Caco-2 (cell line): Measurements from ENCODE around the gene JAK1. TPM values are rescaled to one million over a fixed set of nuclear protein-coding genes. Genes with fewer than 3 reads are reported as not detected.

Source experiments
- BruUV-seq: library from RNA; stranded (reverse); fragments of 400-500 nt; replicated peaks from 2 replicates; lab custom pipeline; 2021; lab: Mats Ljungman, UMichigan
- CTCF ChIA-PET: fragments of 300-600 bp; sonication (Branson Sonifier 250); formaldehyde crosslinking; loops from one replicate; lab custom pipeline; 2022; ENCODE audit warnings: antibody characterized with exemption; lab: Charles Lee
- POLR2A ChIA-PET: fragments of 300-600 bp; sonication (Branson Sonifier 250); formaldehyde crosslinking; loops from one replicate; lab custom pipeline; 2022; ENCODE audit warnings: antibody characterized with exemption; lab: Charles Lee
- DNase-seq, 2 experiments: peaks; one replicate each; pipeline versions ENCODE4 v3.0.0 to v3.0.0-alpha.2; 2020 to 2022
- H3K27me3 ChIP-seq: replicated peaks from 2 replicates; pipeline ENCODE4 v1.6.0; 2011; ENCODE audit warnings: low read length; ENCODE audit not compliant: control insufficient read depth, insufficient read depth
- H3K36me3 ChIP-seq: 2 replicates; pipeline ENCODE4 v1.5.1; 2011; ENCODE audit warnings: low read length; ENCODE audit not compliant: control insufficient read depth, insufficient read depth
- H3K4me1 ChIP-seq: fragments of 250-450 bp; sonication (Bioruptor Pico); 2 replicates; pipeline ENCODE4 v1.5.1; 2020; ENCODE audit warnings: mild to moderate bottlenecking
- H3K4me3 ChIP-seq: 2 replicates; pipeline ENCODE4 v1.5.1; 2011; ENCODE audit warnings: low read depth, mild to moderate bottlenecking, control low read depth, low read length
- H3K9me3 ChIP-seq: fragments of 250-450 bp; sonication (Bioruptor Pico); 2 replicates; pipeline ENCODE4 v1.5.1; 2020; ENCODE audit warnings: mild to moderate bottlenecking, moderate library complexity
- H3K27ac Mint-ChIP-seq: one replicate; pipeline ENCODE4 v1.8.0; 2022; ENCODE audit warnings: mixed read lengths; ENCODE audit not compliant: unreplicated experiment
- H3K27me3 Mint-ChIP-seq: one replicate; pipeline ENCODE4 v1.8.0; 2022; ENCODE audit warnings: mixed read lengths; ENCODE audit not compliant: insufficient read depth, unreplicated experiment
- H3K36me3 Mint-ChIP-seq: one replicate; pipeline ENCODE4 v1.8.0; 2022; ENCODE audit warnings: mild to moderate bottlenecking, mixed read lengths; ENCODE audit not compliant: insufficient read depth, unreplicated experiment
- H3K4me1 Mint-ChIP-seq: one replicate; pipeline ENCODE4 v1.8.0; 2022; ENCODE audit warnings: low read depth, mixed read lengths; ENCODE audit not compliant: unreplicated experiment
- H3K4me3 Mint-ChIP-seq: one replicate; pipeline ENCODE4 v1.8.0; 2022; ENCODE audit warnings: mild to moderate bottlenecking, moderate library complexity, mixed read lengths; ENCODE audit not compliant: unreplicated experiment
- H3K9me3 Mint-ChIP-seq: one replicate; pipeline ENCODE4 v1.8.0; 2022; ENCODE audit warnings: mixed read lengths; ENCODE audit not compliant: unreplicated experiment
- CTCF ChIP-seq, 2 experiments: fragments of 200-600 bp in 1 of 2; IDR thresholded peaks; 1 replicate in 1 of 2; 2 replicates in 1 of 2; pipeline versions ENCODE4 v1.5.1 to v1.8.0; 2011 to 2022; ENCODE audit warnings: antibody characterized with exemption in 1 of 2, control low read depth in 1 of 2, inconsistent platforms in 1 of 2, low read depth in 1 of 2, low read length in 1 of 2, mild to moderate bottlenecking in 1 of 2, moderate library complexity in 1 of 2; ENCODE audit not compliant: insufficient read depth in 1 of 2, severe bottlenecking in 1 of 2, unreplicated experiment in 1 of 2
- intact Hi-C: fragments of 100-400 bp; cut with micrococcal nuclease; formaldehyde crosslinking; loops from one replicate; pipeline ENCODE4 v1.10.0; 2022; ENCODE audit not compliant: unreplicated experiment
- total RNA-seq: library from RNA; stranded (reverse); gene quantifications from 2 replicates; pipeline ENCODE4 v1.2.3, GENCODE V29; 2022

JAK1 gene
- total RNA-seq, 1 experiment from 2014 or later, result 35.5 TPM

DNA sequence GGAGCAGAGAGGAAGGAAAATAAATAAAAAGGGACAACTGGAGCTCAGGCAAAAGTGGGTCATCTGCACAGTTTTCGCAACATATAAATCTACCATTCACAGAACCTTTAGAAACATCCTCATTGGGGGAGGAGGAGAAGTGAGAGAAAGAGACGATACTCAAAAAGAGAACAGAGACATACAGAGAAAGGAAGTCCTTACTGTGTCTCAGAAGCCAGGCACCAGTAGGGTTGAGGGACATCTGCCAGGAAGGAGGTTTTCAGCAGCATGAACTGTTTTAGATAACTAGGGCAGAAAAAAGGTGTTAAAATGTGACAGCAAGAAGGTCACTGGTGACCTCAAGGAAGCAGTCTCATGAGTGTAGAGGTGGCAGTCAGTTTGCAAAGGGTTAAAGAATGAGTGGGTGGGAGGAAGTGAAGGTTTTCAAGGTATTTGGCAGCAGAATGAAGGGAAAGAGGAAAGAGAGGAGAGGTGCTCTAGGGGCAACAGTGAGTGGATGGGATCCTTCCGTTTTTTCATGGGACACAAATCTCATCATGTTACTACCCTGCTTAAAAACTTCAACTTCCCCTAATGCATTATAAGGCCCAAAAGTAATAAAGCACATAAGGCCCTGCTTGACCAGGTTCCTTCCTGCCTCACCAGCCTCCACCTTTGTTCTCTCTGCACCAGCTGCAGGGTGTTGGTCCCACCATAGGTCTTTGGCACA, 9.5 kb downstream of the JAK1 start:
- ChIA-PET POLR2A (interaction anchor here (0.5 kb wide), 1 partner anchor 79 kb away, joined by 3 read pairs; no protein-coding TSS in a partner anchor), CTCF (no interaction called here)
- H3K9me3 Mint-ChIP-seq, result no peaks in the 10 kb centered on the region
- peaks cover 8% of the 10 kb centered on the region for H3K36me3 Mint-ChIP-seq
- H3K4me1 Mint-ChIP-seq, result peaks cover 9% of the 10 kb centered on the region
- Histone ChIP-seq H3K27me3 (no peaks in the 10 kb centered on the region), H3K4me1 (peaks cover 13% of the 10 kb centered on the region), H3K4me3 (no peak overlapping the region), H3K36me3 (no peaks in the 10 kb centered on the region), H3K9me3 (no peaks in the 10 kb centered on the region)
- TF ChIP-seq CTCF (IDR thresholded peaks at IDR 0.05; ENCODE audit: insufficient read depth in 1 of 2, low read depth in 1 of 2, low read length in 1 of 2, severe bottlenecking in 1 of 2, unreplicated experiment in 1 of 2), result no peak
- H3K27me3 Mint-ChIP-seq, result no peaks in the 10 kb centered on the region
- H3K4me3 Mint-ChIP-seq, result no peak overlapping the region
- H3K27ac Mint-ChIP-seq, result no peak overlapping the region
- intact Hi-C loops, result no loop called here
- no peak for DNase-seq
- no TSS peak for BruUV-seq

- no peaks in the 10 kb centered on the region for H3K36me3 ChIP-seq
- no peaks in the 10 kb centered on the region for H3K27me3 ChIP-seq
- no peak for DNase-seq
- Mint-ChIP-seq H3K36me3 (peaks cover 8% of the 10 kb centered on the region), H3K27me3 (no peaks in the 10 kb centered on the region), H3K4me3 (no peak overlapping the region), H3K27ac (no peak overlapping the region), H3K4me1 (peaks cover 9% of the 10 kb centered on the region), H3K9me3 (no peaks in the 10 kb centered on the region)
- intact Hi-C loops, result no loop called here
- no peaks in the 10 kb centered on the region for H3K9me3 ChIP-seq
- TF ChIP-seq CTCF (IDR thresholded peaks at IDR 0.05; ENCODE audit: insufficient read depth in 1 of 2, low read depth in 1 of 2, low read length in 1 of 2, severe bottlenecking in 1 of 2, unreplicated experiment in 1 of 2), result no peak
- no TSS peak for BruUV-seq
- ChIA-PET CTCF (no interaction called here), POLR2A (no interaction called here)
- H3K4me3 ChIP-seq, result no peak overlapping the region
- H3K4me1 ChIP-seq, result peaks cover 20% of the 10 kb centered on the region
Observed at GRCh38 chr1:64956010-64956640, 10.2 kb downstream of the JAK1 start.

GRCh38 chr1:64955097-64956009, 11.0 kb downstream of the JAK1 start:
- no peaks in the 10 kb centered on the region for H3K27me3 ChIP-seq
- TF ChIP-seq CTCF (IDR thresholded peaks at IDR 0.05; ENCODE audit: insufficient read depth in 1 of 2, low read depth in 1 of 2, low read length in 1 of 2, severe bottlenecking in 1 of 2, unreplicated experiment in 1 of 2), result no peak
- H3K4me3 ChIP-seq, result no peak overlapping the region
- intact Hi-C loops, result no loop called here
- H3K9me3 ChIP-seq, result no peaks in the 10 kb centered on the region
- ChIA-PET POLR2A (no interaction called here), CTCF (no interaction called here)
- no peak for DNase-seq
- Mint-ChIP-seq H3K27ac (no peak overlapping the region), H3K9me3 (no peaks in the 10 kb centered on the region), H3K27me3 (no peaks in the 10 kb centered on the region), H3K4me1 (peaks cover 14% of the 10 kb centered on the region), H3K36me3 (peaks cover under 1% of the 10 kb centered on the region), H3K4me3 (no peak overlapping the region)
- no peaks in the 10 kb centered on the region for H3K36me3 ChIP-seq
- H3K4me1 ChIP-seq, result peaks cover 28% of the 10 kb centered on the region
- BruUV-seq, result no TSS peak
